HEK293T (cell line): Measurements from ENCODE around the gene TPI1.
"Not testable (repeated sequence)": the region's sequence is repeated elsewhere in the genome, so short reads cannot be mapped to it uniquely, and the experiment has no call there.

Experiments
- CTCF ChIA-PET: fragments of 350-600 bp; formaldehyde crosslinking; extraction: SDS; loops from one replicate; lab custom pipeline; 2021; ENCODE audit warnings: antibody characterized with exemption, inconsistent platforms; lab: Yijun Ruan, JAX
- POLR2A ChIA-PET: fragments of 350-600 bp; formaldehyde crosslinking; extraction: SDS; loops from one replicate; lab custom pipeline; 2020; ENCODE audit warnings: antibody characterized with exemption, inconsistent platforms; lab: Yijun Ruan, JAX
- DNase-seq: peaks from one replicate; pipeline ENCODE4 v3.0.0; 2012; ENCODE audit warnings: mixed read lengths; ENCODE audit errors: extremely low spot score
- ARNT ChIP-seq: fragments of 450-650 bp; IDR thresholded peaks from 2 replicates; pipeline ENCODE4 v1.6.1; 2017; ENCODE audit warnings: mild to moderate bottlenecking
- BHLHE40 ChIP-seq: fragments of 450-650 bp; IDR thresholded peaks from 2 replicates; pipeline ENCODE4 v1.6.1; 2016; ENCODE audit warnings: mild to moderate bottlenecking, moderate library complexity, borderline replicate concordance
- CTBP1 ChIP-seq: fragments of 450-650 bp; IDR thresholded peaks from 2 replicates; pipeline ENCODE4 v1.6.1; 2016; ENCODE audit warnings: borderline replicate concordance
- ELF4 ChIP-seq: fragments of 450-650 bp; IDR thresholded peaks from 2 replicates; pipeline ENCODE4 v1.6.1; 2017; ENCODE audit warnings: antibody characterized with exemption
- FOXA1 ChIP-seq: fragments of 450-650 bp; IDR thresholded peaks from 2 replicates; pipeline ENCODE4 v1.6.1; 2016; ENCODE audit warnings: mild to moderate bottlenecking
- FOXK2 ChIP-seq: fragments of 450-650 bp; IDR thresholded peaks from 2 replicates; pipeline ENCODE4 v1.6.1; 2016; ENCODE audit warnings: mild to moderate bottlenecking
- FOXM1 ChIP-seq: fragments of 450-650 bp; IDR thresholded peaks from 2 replicates; pipeline ENCODE4 v1.6.1; 2017; ENCODE audit warnings: mild to moderate bottlenecking, borderline replicate concordance
- HDGF ChIP-seq: fragments of 450-650 bp; IDR thresholded peaks from 2 replicates; pipeline ENCODE4 v1.6.1; 2017; ENCODE audit warnings: antibody characterized with exemption, borderline replicate concordance
- L3MBTL2 ChIP-seq: fragments of 450-650 bp; conservative IDR thresholded peaks from 2 replicates; pipeline ENCODE4 v1.6.1; 2016; ENCODE audit warnings: mild to moderate bottlenecking
- LEF1 ChIP-seq: fragments of 450-650 bp; IDR thresholded peaks from 2 replicates; pipeline ENCODE4 v1.6.1; 2017; ENCODE audit warnings: mild to moderate bottlenecking, borderline replicate concordance
- NFRKB ChIP-seq: fragments of 450-650 bp; IDR thresholded peaks from 2 replicates; pipeline ENCODE4 v1.6.1; 2016; ENCODE audit warnings: mild to moderate bottlenecking, moderate library complexity
- PKNOX1 ChIP-seq: fragments of 450-650 bp; IDR thresholded peaks from 2 replicates; pipeline ENCODE4 v1.6.1; 2016
- SP1 ChIP-seq: fragments of 450-650 bp; IDR thresholded peaks from 2 replicates; pipeline ENCODE4 v1.6.1; 2017
- SUZ12 ChIP-seq: fragments of 450-650 bp; IDR thresholded peaks from 2 replicates; pipeline ENCODE4 v1.6.1; 2016; ENCODE audit warnings: mild to moderate bottlenecking
- TARDBP ChIP-seq: fragments of 450-650 bp; IDR thresholded peaks from 2 replicates; pipeline ENCODE4 v1.6.1; 2016
- ZNF384 ChIP-seq: fragments of 450-650 bp; IDR thresholded peaks from 2 replicates; pipeline ENCODE4 v1.6.1; 2016

TPI1 gene

GRCh38 chr12:6871052-6871957 lies 4.0 kb downstream of the TPI1 start:
- DNase-seq: no peak
- CTCF ChIA-PET: interaction anchor here (0.7 to 2.8 kb wide), 13 partner anchors 11 to 242 kb away, joined by 3 to 24 read pairs (median 6); partner anchors contain the start of gene LRRC23
- POLR2A ChIA-PET: interaction anchor here (0.8 to 12.4 kb wide), 14 partner anchors 8 to 242 kb away, joined by 3 to 214 read pairs (median 11); partner anchors contain the start of genes C12orf57, CDCA3, MLF2 and RNU7-1

GRCh38 chr12:6872073-6873048 lies 5.0 kb downstream of the TPI1 start:
- peak; percentile 77 for DNase-seq
- TF ChIP-seq FOXM1 (0 out of 2 replicates have a peak, but pooled peaks have one; percentile 29), ARNT (no peak; the same call in 1 of the 2 replicates)
- ChIA-PET POLR2A (interaction anchor here (0.6 to 12.4 kb wide), 29 partner anchors 9 to 258 kb away, joined by 3 to 214 read pairs (median 7); partner anchors contain the start of genes C12orf57, CDCA3, CLSTN3 and COPS7A), CTCF (interaction anchor here (0.5 to 2.8 kb wide), 32 partner anchors 9 to 241 kb away, joined by 3 to 28 read pairs (median 4); partner anchors contain the start of genes C12orf57, CDCA3, COPS7A and LRRC23)

More at GRCh38 chr12:6871052-6871957, 4.0 kb downstream of the TPI1 start:
- no peak for TF ChIP-seq LEF1
- TF ChIP-seq NFRKB: no peak
- TF ChIP-seq L3MBTL2: no peak
- no peak for TF ChIP-seq ZNF384
- no peak for TF ChIP-seq ARNT

GRCh38 chr12:6873094-6874014 lies 6.0 kb downstream of the TPI1 start, which contains the start of gene SPSB2:
SPSB2 (minus strand) TSS chr12:6873303; CDS start chr12:6872901, 402 bp downstream.
- peak; percentile 96 for DNase-seq
- POLR2A ChIA-PET: interaction anchor here (0.7 to 12.4 kb wide), 24 partner anchors 9 to 240 kb away, joined by 3 to 214 read pairs (median 8); partner anchors contain the start of genes C12orf57, CDCA3, COPS7A and ENO2
- CTCF ChIA-PET: interaction anchor here (0.5 to 2.8 kb wide), 26 partner anchors 8 to 1204 kb away, joined by 3 to 28 read pairs (median 4); partner anchors contain the start of genes CDCA3, COPS7A, MLF2 and USP5
- peak; percentile 60; the same call in 1 of the 2 replicates for TF ChIP-seq NFRKB
- no peak for TF ChIP-seq PKNOX1

- not testable (repeated sequence) for DNase-seq
- ChIA-PET CTCF (interaction anchor here (0.6 to 2.2 kb wide), 3 partner anchors 17 to 1204 kb away, joined by 3 to 28 read pairs (median 4); partner anchors contain the start of genes CDCA3 and USP5), POLR2A (interaction anchor here (3.2 to 12.4 kb wide), 3 partner anchors 17 to 70 kb away, joined by 55 to 214 read pairs (median 63); partner anchors contain the start of genes C12orf57, CDCA3, RNU7-1 and USP5)
Observed at GRCh38 chr12:6874015-6874368, 6.7 kb downstream of the TPI1 start.

GRCh38 chr12:6879824-6880223 lies 12.5 kb downstream of the TPI1 start:
- ChIA-PET POLR2A (interaction anchor here (0.6 to 1.7 kb wide), 4 partner anchors 9 to 85 kb away, joined by 3 to 8 read pairs (median 3); partner anchors contain the start of genes CDCA3 and USP5), CTCF (interaction anchor here (3.3 kb wide), 1 partner anchor 7 kb away, joined by 14 read pairs; the partner anchor contains the start of gene SPSB2)
- DNase-seq: not testable (repeated sequence)

- DNase-seq: no peak
- ChIA-PET POLR2A (interaction anchor here (3.4 kb wide), 1 partner anchor 8 kb away, joined by 23 read pairs; no protein-coding TSS in a partner anchor), CTCF (interaction anchor here (1.6 to 3.3 kb wide), 2 partner anchors 10 to 13 kb away, joined by 6 to 14 read pairs; partner anchors contain the start of gene SPSB2)
- TF ChIP-seq ZNF384 (no peak), SP1 (no peak), ARNT (no peak), FOXK2 (no peak), LEF1 (no peak), TARDBP (no peak), BHLHE40 (no peak)
Observed at GRCh38 chr12:6883252-6883651, 15.9 kb downstream of the TPI1 start.

- no peak for TF ChIP-seq FOXA1
- TF ChIP-seq ZNF384: no peak
- no peak for TF ChIP-seq FOXK2
- no peak for TF ChIP-seq SUZ12
- TF ChIP-seq PKNOX1: no peak
- TF ChIP-seq ARNT: no peak
- no peak for TF ChIP-seq NFRKB
- TF ChIP-seq BHLHE40: no peak
- no peak for TF ChIP-seq CTBP1
- TF ChIP-seq TARDBP: no peak
- no peak for TF ChIP-seq ELF4
- no peak for TF ChIP-seq L3MBTL2
- TF ChIP-seq HDGF: no peak
- TF ChIP-seq FOXM1: no peak
- no peak for TF ChIP-seq LEF1
- TF ChIP-seq SP1: no peak
- POLR2A ChIA-PET: interaction anchor here (1.0 to 3.4 kb wide), 2 partner anchors 8 to 31 kb away, joined by 3 to 23 read pairs; no protein-coding TSS in a partner anchor
- DNase-seq: no peak
- CTCF ChIA-PET: no interaction called here
Observed at GRCh38 chr12:6883683-6884082, 16.4 kb downstream of the TPI1 start.
